Fibroblast of lung (primary cell): ENCODE results near the gene ADAM23. TPM values are rescaled to one million over a fixed set of nuclear protein-coding genes. Genes with fewer than 3 reads are reported as not detected.

ENCODE experiments used
- DNase-seq, 2 donors: peaks; one replicate each; pipeline versions ENCODE4 v3.0.0 to v3.0.0-alpha.2; 2010; ENCODE audit warnings: low read depth in 2 of 2
- H2AFZ ChIP-seq: 2 replicates; pipeline ENCODE4 v1.5.1; 2012; ENCODE audit warnings: low read length, control low read depth, inconsistent platforms
- H3K27ac ChIP-seq: 2 replicates; pipeline ENCODE4 v1.5.1; 2011; ENCODE audit warnings: low read length, control low read depth; ENCODE audit not compliant: insufficient read depth
- H3K27me3 ChIP-seq: 2 replicates; pipeline ENCODE4 v1.5.1; 2011; ENCODE audit warnings: mild to moderate bottlenecking, low read length; ENCODE audit not compliant: control insufficient read depth, insufficient read depth
- H3K36me3 ChIP-seq: 2 replicates; pipeline ENCODE4 v1.5.1; 2011; ENCODE audit warnings: low read length; ENCODE audit not compliant: control insufficient read depth, insufficient read depth
- H3K4me1 ChIP-seq: 2 replicates; pipeline ENCODE4 v1.5.1; 2011; ENCODE audit warnings: low read length; ENCODE audit not compliant: control insufficient read depth, insufficient read depth; ENCODE audit errors: extremely low read depth
- H3K4me2 ChIP-seq: 2 replicates; pipeline ENCODE4 v1.5.1; 2011; ENCODE audit warnings: low read length, control low read depth; ENCODE audit not compliant: insufficient read depth; ENCODE audit errors: extremely low read depth
- H3K4me3 ChIP-seq, 4 experiments: fragments of 200-600 bp in 1 of 4; sonication (generic) in 1 of 4; replicated peaks in 1 of 4; 2 replicates each; pipeline ENCODE4 v1.5.1; 2011 to 2016; ENCODE audit warnings: low read length in 4 of 4, low read depth in 3 of 4, mild to moderate bottlenecking in 3 of 4, control low read depth in 2 of 4, inconsistent platforms in 1 of 4, mixed read lengths in 1 of 4; ENCODE audit not compliant: insufficient read depth in 1 of 4; ENCODE audit errors: control extremely low read depth in 1 of 4
- H3K79me2 ChIP-seq: 2 replicates; pipeline ENCODE4 v1.5.1; 2012; ENCODE audit warnings: mild to moderate bottlenecking, low read length, inconsistent platforms; ENCODE audit not compliant: control insufficient read depth, insufficient read depth
- H3K9ac ChIP-seq: 2 replicates; pipeline ENCODE4 v1.5.1; 2011; ENCODE audit warnings: mild to moderate bottlenecking, low read length, control low read depth; ENCODE audit not compliant: insufficient read depth
- H3K9me3 ChIP-seq: 2 replicates; pipeline ENCODE4 v1.5.1; 2012; ENCODE audit warnings: low read depth, low read length; ENCODE audit not compliant: control insufficient read depth, insufficient read depth
- H4K20me1 ChIP-seq: 2 replicates; pipeline ENCODE4 v1.5.1; 2011; ENCODE audit warnings: low read length; ENCODE audit not compliant: control insufficient read depth, insufficient read depth; ENCODE audit errors: extremely low read depth
- EZH2 ChIP-seq: IDR thresholded peaks from 2 replicates; pipeline ENCODE4 v1.5.1; 2012; ENCODE audit warnings: low read length, control low read depth, mild to moderate bottlenecking; ENCODE audit errors: missing control alignments
- polyA plus RNA-seq, 2 donors: library from polyadenylated mRNA; depleted of rRNA in 1 of 2; stranded (reverse) in 1 of 2; unstranded in 1 of 2; fragments of >200 nt; gene quantifications; 2 replicates each; pipeline ENCODE4 v1.2.1, GENCODE V29; 2011 to 2012; ENCODE audit warnings: missing spikeins in 1 of 2
- total RNA-seq: library from RNA; depleted of rRNA; stranded (reverse); fragments of >200 nt; gene quantifications from 2 replicates; pipeline ENCODE4 v1.2.1, GENCODE V29; 2014
- TF ChIP-seq, protein P1 (sequence below), 2 donors: IDR thresholded peaks in 1 of 2; conservative IDR thresholded peaks in 1 of 2; 1 replicate in 1 of 2; 2 replicates in 1 of 2; pipeline ENCODE4 v1.5.1; 2011 to 2012; ENCODE audit warnings: low read length in 2 of 2, control low read depth in 1 of 2, inconsistent platforms in 1 of 2, low read depth in 1 of 2, mild to moderate bottlenecking in 1 of 2

Gene ADAM23
- total and polyA plus RNA-seq, 2 donors (not counting 1 experiment from before 2014, with no cell fraction given) = 2.3 to 2.7 TPM

DNA sequence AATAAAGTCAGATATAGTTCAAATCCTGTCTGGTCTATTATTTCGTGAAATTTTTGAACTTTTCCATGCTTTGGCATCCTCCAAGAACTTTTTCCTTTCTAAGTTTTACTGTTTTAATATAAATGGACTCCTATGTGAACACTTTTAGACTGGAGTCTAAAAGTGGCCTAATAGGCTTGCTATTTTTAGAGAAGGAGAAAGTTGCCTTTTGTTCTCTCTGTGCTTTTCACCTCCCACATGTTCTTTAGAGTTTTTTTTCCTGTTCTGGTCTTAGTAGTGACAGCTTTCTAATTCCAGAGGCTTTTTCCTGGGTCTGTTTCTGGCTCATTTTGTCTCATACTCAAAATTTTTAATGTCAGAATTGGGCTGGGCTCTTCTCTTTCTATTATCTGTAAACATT, 72.2 kb downstream of the ADAM23 start:
- Histone ChIP-seq H3K9me3 (no peaks in the 10 kb centered on the region), H3K79me2 (no peaks in the 10 kb centered on the region), H3K27ac (no peak overlapping the region), H3K4me3 (no peak overlapping the region), H3K9ac (no peak overlapping the region), H3K4me2 (no peak overlapping the region), H3K36me3 (no peaks in the 10 kb centered on the region), H3K4me1 (no peaks in the 10 kb centered on the region), H2AFZ (no peak overlapping the region), H4K20me1 (no peaks in the 10 kb centered on the region), H3K27me3 (no peaks in the 10 kb centered on the region)
- DNase-seq = no peak
- TF ChIP-seq, protein P1, sequence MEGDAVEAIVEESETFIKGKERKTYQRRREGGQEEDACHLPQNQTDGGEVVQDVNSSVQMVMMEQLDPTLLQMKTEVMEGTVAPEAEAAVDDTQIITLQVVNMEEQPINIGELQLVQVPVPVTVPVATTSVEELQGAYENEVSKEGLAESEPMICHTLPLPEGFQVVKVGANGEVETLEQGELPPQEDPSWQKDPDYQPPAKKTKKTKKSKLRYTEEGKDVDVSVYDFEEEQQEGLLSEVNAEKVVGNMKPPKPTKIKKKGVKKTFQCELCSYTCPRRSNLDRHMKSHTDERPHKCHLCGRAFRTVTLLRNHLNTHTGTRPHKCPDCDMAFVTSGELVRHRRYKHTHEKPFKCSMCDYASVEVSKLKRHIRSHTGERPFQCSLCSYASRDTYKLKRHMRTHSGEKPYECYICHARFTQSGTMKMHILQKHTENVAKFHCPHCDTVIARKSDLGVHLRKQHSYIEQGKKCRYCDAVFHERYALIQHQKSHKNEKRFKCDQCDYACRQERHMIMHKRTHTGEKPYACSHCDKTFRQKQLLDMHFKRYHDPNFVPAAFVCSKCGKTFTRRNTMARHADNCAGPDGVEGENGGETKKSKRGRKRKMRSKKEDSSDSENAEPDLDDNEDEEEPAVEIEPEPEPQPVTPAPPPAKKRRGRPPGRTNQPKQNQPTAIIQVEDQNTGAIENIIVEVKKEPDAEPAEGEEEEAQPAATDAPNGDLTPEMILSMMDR (conservative IDR thresholded peaks at IDR 0.05 in 1 of 2, IDR thresholded peaks at IDR 0.05 in 1 of 2; ENCODE audit: low read depth in 1 of 2, low read length in 2 of 2) = no peak
- TF ChIP-seq EZH2 = no peak

DNA sequence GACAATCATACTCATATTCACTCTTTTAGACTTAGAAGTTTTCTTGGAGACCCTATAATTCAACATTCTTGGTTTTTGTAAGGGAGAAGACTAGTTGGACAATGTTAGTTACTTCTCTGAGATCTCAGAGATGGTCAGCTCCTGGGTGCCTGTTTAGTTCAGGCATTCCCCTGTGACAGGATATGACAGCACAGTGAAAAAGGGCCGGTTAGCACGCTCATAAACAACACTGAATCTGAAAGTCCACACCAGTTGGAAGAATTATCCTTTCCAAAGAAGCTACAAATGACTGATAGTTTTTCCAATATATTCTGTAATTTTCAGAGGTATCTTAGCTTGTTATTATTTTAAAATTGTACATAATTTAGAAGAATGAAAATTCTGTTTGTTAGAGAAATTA, 75.7 kb downstream of the ADAM23 start:
- DNase-seq = no peak
- Histone ChIP-seq H3K4me2 (no peak overlapping the region), H3K4me1 (no peaks in the 10 kb centered on the region), H3K27ac (no peak overlapping the region), H4K20me1 (no peaks in the 10 kb centered on the region), H3K79me2 (no peaks in the 10 kb centered on the region), H3K36me3 (no peaks in the 10 kb centered on the region), H3K9ac (no peak overlapping the region), H2AFZ (no peak overlapping the region), H3K27me3 (no peaks in the 10 kb centered on the region), H3K4me3 (no peak overlapping the region), H3K9me3 (no peaks in the 10 kb centered on the region)
- TF ChIP-seq, protein P1 (conservative IDR thresholded peaks at IDR 0.05 in 1 of 2, IDR thresholded peaks at IDR 0.05 in 1 of 2; ENCODE audit: low read depth in 1 of 2, low read length in 2 of 2) = no peak
- no peak for TF ChIP-seq EZH2

DNA sequence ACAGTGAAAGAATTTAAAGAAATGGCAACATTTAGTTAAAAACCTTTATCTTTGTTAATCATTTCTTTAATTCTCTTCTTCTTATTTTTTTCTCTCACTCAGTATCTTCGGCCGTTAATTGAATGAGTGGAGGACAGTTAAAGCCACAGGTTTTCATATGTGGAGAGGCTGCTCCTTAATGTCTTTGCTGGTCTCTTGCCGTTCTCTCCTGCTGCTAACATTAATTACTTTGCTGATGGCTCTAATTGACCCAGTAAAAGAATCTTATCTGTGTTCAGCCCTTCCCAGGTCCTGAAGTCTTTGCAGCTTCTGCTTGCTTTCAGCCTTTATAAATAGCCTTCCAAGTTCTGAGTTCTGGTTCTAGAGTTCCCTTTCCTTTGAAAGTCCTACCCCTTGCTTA, 77.1 kb downstream of the ADAM23 start:
- Histone ChIP-seq H3K4me2 (no peak overlapping the region), H4K20me1 (no peaks in the 10 kb centered on the region), H3K4me3 (no peak overlapping the region), H3K9me3 (no peaks in the 10 kb centered on the region), H3K27ac (no peak overlapping the region), H2AFZ (no peak overlapping the region), H3K27me3 (no peaks in the 10 kb centered on the region), H3K4me1 (no peaks in the 10 kb centered on the region), H3K36me3 (no peaks in the 10 kb centered on the region), H3K9ac (no peak overlapping the region), H3K79me2 (no peaks in the 10 kb centered on the region)
- TF ChIP-seq, protein P1 (conservative IDR thresholded peaks at IDR 0.05 in 1 of 2, IDR thresholded peaks at IDR 0.05 in 1 of 2; ENCODE audit: low read depth in 1 of 2, low read length in 2 of 2) = no peak
- TF ChIP-seq EZH2 = no peak
- no peak for DNase-seq
